Right atrium auricular region (tissue), 2 donors: ENCODE data around the gene FEZF2. TPM values are rescaled to one million over a fixed set of nuclear protein-coding genes. Genes with fewer than 3 reads are reported as not detected.

Source experiments
- DNase-seq: peaks from one replicate; pipeline ENCODE4 v3.0.0-alpha.2; 2019; ENCODE audit warnings: low spot score
- H3K27ac ChIP-seq, 2 donors: fragments of 200-600 bp; sonication (generic); 1 replicate in 1 of 2; 2 replicates in 1 of 2; pipeline ENCODE4 v1.5.1; 2016 to 2019
- H3K27me3 ChIP-seq, 2 donors: fragments of 200-600 bp; sonication (generic); one replicate each; pipeline versions ENCODE4 v1.5.1 to v1.6.0; 2017 to 2019
- H3K36me3 ChIP-seq: fragments of 200-600 bp; sonication (generic); one replicate; pipeline ENCODE4 v1.5.1; 2016
- H3K4me1 ChIP-seq, 2 donors: fragments of 200-600 bp; sonication (generic); one replicate each; pipeline versions ENCODE4 v1.5.1 to v1.6.0; 2017 to 2019
- H3K4me3 ChIP-seq, 2 donors: fragments of 200-600 bp; sonication (generic); 1 replicate in 1 of 2; 2 replicates in 1 of 2; pipeline ENCODE4 v1.5.1; 2017 to 2019; ENCODE audit warnings: mild to moderate bottlenecking in 1 of 2, moderate library complexity in 1 of 2
- H3K9me3 ChIP-seq, 2 donors: fragments of 200-600 bp; sonication (generic); one replicate each; pipeline ENCODE4 v1.5.1; 2019
- CTCF ChIP-seq, 2 donors: fragments of 200-600 bp; sonication (generic); IDR thresholded peaks; one replicate each; pipeline ENCODE4 v1.5.1; 2019; ENCODE audit warnings: antibody characterized with exemption in 2 of 2
- total RNA-seq, 2 donors: library from RNA; depleted of rRNA; stranded (reverse); fragments of >200 nt; gene quantifications; one replicate each; pipeline ENCODE4 v1.1.0, GENCODE V29; 2016

FEZF2 gene
- total RNA-seq = not detected

DNA sequence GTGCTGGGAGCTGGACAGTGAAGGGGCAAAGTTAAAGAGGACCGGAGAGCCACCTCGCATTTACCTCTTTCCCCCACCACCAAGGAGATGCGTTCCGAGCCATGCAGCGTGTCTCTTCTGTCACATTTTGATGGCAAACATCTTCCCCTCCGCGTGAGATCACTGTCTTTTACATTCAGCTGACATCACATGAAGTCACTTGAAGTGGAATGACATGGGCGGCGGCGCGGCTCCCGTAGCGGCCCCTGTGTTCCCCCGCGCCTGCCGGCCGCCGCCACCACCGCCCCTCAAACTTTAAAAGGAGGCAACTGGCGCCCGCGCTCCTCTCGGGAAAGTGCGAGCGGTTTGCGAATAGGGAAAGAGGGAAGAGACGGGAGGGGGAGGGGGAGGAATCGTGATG lies at the start of gene FEZF2:
TSS of gene FEZF2 (minus strand) at position 336 of the 400 bp plus-strand sequence. CDS start 682 bp downstream, outside the sequence.
- H3K4me1 ChIP-seq = peaks cover 0 to 68% of the 10 kb centered on the region in 2 donors
- H3K9me3 ChIP-seq = no peaks in the 10 kb centered on the region
- peak within 1 kb of the TSS in 1 of 2 donors; percentile 21 for H3K4me3 ChIP-seq
- no peak within 1 kb of the TSS for H3K27ac ChIP-seq
- H3K36me3 ChIP-seq = no peaks in the 10 kb centered on the region
- TF ChIP-seq CTCF (IDR thresholded peaks at IDR 0.05) = no peak
- peaks cover 53 to 78% of the 10 kb centered on the region in 2 donors for H3K27me3 ChIP-seq
- no peak for DNase-seq

GRCh38 chr3:62421207-62421606 lies 47.9 kb upstream of the FEZF2 start:
- TF ChIP-seq CTCF (IDR thresholded peaks at IDR 0.05) = no peak
- Histone ChIP-seq H3K27ac (no peak overlapping the region), H3K27me3 (no peaks in the 10 kb centered on the region), H3K4me3 (no peak overlapping the region), H3K9me3 (no peaks in the 10 kb centered on the region), H3K36me3 (no peaks in the 10 kb centered on the region), H3K4me1 (no peaks in the 10 kb centered on the region)
- DNase-seq = no peak

- no peaks in the 10 kb centered on the region for H3K27me3 ChIP-seq
- H3K36me3 ChIP-seq = no peaks in the 10 kb centered on the region
- no peaks in the 10 kb centered on the region for H3K9me3 ChIP-seq
- no peak overlapping the region for H3K4me3 ChIP-seq
- H3K4me1 ChIP-seq = no peaks in the 10 kb centered on the region
- no peak overlapping the region for H3K27ac ChIP-seq
- no peak for TF ChIP-seq CTCF (IDR thresholded peaks at IDR 0.05)
- DNase-seq = no peak
Observed at GRCh38 chr3:62416144-62416543, 42.8 kb upstream of the FEZF2 start.

- Histone ChIP-seq H3K9me3 (no peaks in the 10 kb centered on the region), H3K27ac (no peak overlapping the region), H3K27me3 (no peaks in the 10 kb centered on the region), H3K4me1 (no peaks in the 10 kb centered on the region), H3K4me3 (no peak overlapping the region), H3K36me3 (no peaks in the 10 kb centered on the region)
- DNase-seq = no peak
- no peak for TF ChIP-seq CTCF (IDR thresholded peaks at IDR 0.05)
Observed at GRCh38 chr3:62415312-62415801, 42.0 kb upstream of the FEZF2 start.

- Histone ChIP-seq H3K27me3 (no peaks in the 10 kb centered on the region), H3K4me3 (no peak overlapping the region), H3K9me3 (no peaks in the 10 kb centered on the region), H3K4me1 (no peaks in the 10 kb centered on the region), H3K36me3 (no peaks in the 10 kb centered on the region), H3K27ac (no peak overlapping the region)
- DNase-seq = no peak
- TF ChIP-seq CTCF (IDR thresholded peaks at IDR 0.05) = no peak
Observed at GRCh38 chr3:62414786-62415185, 41.4 kb upstream of the FEZF2 start.

DNA sequence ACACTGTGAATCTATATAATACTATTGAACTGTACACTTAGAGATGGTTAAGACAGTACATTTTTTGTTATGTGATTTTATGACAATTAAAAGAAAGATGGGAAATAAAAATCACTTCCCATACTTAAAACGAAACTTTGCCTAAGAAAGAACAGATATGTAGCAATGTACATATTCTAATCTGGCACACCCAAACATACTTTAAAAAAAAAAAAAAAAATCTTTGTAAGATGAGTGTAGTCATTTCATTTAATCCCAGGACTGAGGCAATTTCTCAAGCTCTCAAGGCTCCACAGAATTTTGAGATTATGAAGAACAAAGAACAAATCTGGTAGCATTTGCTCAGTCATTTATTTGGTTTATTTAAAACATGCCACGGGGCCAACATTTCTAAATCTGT lies 40.3 kb upstream of the FEZF2 start:
- Histone ChIP-seq H3K4me3 (no peak overlapping the region), H3K27ac (no peak overlapping the region), H3K9me3 (no peaks in the 10 kb centered on the region), H3K4me1 (no peaks in the 10 kb centered on the region), H3K36me3 (no peaks in the 10 kb centered on the region), H3K27me3 (no peaks in the 10 kb centered on the region)
- DNase-seq = no peak
- TF ChIP-seq CTCF (IDR thresholded peaks at IDR 0.05) = no peak
